ENCODE measurements around the gene TFEB.

- TF ChIP-seq YY1 (IDR thresholded peaks at IDR 0.05) = no peak
- TF ChIP-seq CTCF (IDR thresholded peaks at IDR 0.05; ENCODE audit: low read depth, low read length, missing input control) = no peak
- TF ChIP-seq REST (IDR thresholded peaks at IDR 0.05) = no peak
Observed at GRCh38 chr6:41732149-41732548, 3.3 kb downstream of the TFEB start.

Data from liver (tissue), 2 donors.